HG02678 (cell line): ENCODE measurements around the gene SPRYD7.
"Not testable (repeated sequence)": the region's sequence is repeated elsewhere in the genome, so short reads cannot be mapped to it uniquely, and the experiment has no call there.

Experiments
- ATAC-seq: cut with Tn5 transposase; IDR thresholded peaks from one replicate; pipeline ENCODE4 v1.9.1; 2021; ENCODE audit warnings: mild to moderate bottlenecking, moderate library complexity; ENCODE audit not compliant: unreplicated experiment

Gene SPRYD7, protein sequence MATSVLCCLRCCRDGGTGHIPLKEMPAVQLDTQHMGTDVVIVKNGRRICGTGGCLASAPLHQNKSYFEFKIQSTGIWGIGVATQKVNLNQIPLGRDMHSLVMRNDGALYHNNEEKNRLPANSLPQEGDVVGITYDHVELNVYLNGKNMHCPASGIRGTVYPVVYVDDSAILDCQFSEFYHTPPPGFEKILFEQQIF

DNA sequence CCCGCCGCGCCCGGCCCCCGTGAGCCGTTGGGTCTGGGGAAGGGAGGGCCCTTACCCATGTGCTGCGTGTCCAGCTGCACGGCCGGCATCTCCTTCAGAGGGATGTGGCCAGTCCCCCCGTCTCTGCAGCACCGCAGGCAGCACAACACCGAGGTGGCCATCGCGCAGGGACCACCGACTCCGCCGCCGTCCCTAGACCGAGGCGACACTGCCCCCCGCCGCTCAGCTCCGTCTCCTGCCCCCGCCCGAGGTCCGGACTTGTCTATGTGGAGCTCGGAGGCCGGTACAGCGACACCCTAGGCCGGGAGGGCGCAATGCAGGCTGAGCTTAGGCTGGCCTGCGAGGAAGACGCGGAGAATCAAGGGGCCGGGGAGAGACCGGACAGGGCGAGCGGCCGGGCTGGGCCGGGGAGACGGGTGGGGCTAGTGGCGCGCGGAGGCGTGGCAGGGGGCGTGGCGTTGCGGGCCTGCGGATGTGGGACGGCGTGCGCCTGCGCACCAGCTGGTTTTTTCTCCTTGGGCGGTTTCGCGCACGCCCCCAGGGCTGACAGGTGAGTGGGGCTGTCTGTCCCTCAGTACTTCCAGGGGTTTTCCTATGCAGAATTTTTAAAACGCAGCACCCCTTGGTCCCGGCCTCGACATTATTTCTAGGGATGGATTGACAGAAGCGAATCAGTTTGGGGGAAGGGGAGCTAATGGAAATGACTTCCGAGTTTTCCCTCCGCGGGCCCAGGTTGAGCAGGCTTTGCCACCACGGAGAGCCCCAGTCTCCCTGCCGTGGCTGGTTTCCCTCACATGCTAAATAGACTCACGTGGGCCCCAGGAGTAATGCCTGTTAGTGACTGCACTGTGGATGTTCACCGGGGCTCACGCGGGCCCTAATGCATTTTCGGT lies at the start of gene SPRYD7:
Gene SPRYD7 (minus strand): TSS at position 266 of the 893 bp plus-strand sequence. CDS start 105 bp downstream, at position 161.
- ATAC-seq = peak; percentile 98

DNA sequence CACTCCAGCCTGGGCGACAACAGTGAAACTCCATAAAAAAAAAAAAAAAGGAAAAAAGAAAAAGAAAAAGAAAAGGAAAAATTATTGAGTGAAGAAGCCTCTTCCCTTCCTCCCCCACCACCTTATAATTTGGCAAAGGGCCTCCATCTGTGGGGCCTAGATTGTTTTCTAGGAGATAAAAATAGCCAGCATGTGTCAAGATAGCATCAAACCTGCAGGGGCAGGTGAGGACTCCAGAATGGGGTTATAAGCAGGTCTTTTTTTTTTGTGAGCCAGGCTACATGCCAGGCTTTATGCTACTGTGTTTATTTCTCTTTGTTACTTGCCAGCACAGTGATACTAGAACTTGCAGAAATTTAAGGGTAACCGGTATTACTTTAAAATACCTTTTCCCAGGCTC lies 49.0 kb upstream of the SPRYD7 start:
- ATAC-seq = no peak

DNA sequence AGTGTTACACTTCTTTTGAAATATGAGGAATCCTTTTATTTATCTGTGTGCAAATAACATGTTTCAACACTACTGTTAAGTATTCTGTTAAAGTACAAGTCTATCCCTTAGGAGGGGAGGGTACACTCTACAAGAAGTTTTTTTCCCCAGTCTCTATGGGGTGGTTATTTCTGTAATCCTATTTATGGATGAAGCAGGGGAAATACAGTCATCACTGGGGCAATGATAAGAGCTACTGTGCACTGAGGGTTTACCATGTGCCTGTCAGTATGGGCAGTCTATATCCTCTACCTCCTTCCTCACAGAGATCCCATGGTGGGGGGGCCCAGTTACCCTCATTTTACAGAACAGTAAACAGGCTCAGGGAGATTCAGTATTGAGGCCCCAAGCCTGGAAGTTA lies 44.1 kb upstream of the SPRYD7 start:
- ATAC-seq = no peak

DNA sequence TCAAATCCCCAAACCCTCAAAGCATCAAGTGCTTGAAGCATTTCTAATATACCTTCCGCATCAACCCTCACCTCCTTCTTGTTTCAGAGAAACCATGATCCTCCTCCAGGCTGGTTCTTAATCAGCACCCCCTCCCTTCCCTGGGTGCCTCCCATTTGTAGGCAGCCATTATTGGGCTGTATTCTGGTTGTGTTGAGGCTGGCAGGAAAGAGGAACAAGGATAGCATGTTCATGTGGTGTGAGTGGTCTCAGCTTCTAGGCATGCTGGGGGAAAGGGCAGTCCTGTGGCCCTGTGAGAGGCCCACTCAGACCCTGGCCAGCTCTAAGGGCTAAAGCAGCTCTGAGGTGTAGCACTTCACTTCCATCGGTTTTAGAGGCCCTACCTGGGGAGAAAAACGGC lies 41.9 kb upstream of the SPRYD7 start:
- ATAC-seq = no peak

DNA sequence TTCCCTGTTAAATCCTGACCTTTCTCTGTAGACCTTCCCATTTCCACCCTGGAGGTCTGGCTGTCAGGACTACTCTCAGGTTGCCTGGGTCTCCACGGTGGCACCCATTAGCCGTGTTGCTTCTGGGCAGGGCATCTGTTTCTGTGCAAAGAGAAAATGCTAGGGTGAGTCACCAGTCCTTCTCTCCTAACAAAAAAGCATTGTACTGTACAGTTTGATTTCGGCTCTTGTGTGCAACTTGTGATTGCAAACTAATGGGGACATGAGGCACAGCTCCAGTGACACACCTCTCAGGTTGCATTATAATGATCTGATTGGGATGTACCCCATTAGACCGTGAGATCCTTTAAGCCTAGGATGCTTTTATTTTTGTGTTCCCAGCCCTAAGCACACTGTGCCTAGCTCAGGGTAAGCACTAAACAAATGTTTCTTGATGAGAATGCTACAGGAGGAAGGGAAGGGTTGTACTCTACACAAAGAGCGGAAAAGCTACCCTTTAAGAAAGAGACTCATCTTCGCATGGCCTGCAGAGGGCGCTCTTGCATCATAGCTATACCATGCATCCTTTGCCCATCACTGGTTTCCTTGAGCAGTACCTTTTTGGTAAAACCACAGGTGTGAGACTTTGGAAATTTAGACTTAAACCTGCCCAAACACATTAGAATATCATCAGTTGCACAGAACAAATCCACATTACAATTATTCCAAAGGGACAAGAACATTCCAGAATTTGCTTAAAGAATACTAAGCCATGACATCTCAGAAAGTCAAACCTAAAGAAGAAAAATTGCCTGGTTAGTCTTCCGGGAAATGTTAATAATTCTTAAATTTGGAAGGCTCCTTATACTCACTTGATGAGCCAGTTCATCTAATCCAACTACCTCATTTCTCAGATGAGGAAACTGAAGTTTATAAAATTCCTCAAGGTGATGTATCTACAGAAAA lies 40.4 kb upstream of the SPRYD7 start:
- no peak for ATAC-seq

DNA sequence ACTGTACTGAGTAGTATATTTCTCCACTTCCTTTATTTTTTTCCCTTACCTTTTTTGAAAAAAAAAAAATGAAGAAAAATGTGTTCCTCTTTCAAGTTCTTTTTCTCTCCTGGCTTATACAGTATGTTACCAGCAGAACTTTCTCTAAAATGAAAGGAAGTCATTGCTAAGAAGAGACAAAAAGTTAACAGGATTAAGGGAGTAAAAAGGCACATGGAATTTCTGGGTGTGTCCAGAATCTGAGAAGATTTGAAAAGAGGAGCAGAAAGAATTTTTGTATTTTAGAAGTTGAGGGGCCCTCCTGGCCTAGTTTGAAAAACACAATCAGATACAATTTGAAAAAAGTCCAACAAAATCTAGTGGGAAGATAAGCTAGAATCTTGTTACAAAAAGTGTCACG lies 39.7 kb upstream of the SPRYD7 start:
- ATAC-seq = no peak

DNA sequence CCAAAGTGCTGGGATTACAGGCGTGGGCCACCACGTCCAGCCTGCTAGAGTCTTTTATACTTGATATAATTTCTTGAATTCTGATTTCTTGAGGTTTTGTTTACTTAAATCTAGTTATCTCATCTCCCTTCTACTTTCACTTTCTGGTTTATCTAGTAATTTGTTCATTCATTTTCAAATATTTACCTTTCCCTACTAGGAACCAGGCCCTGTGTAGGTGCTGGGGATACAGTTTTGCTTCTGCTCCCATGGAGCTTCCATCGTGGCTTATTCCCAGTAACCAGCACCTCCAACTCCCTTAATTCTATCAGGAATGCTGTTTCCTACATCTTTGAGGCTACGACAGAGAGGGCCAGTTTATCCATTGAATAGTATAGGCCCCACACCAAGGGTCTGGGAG lies 36.6 kb upstream of the SPRYD7 start:
- no peak for ATAC-seq

DNA sequence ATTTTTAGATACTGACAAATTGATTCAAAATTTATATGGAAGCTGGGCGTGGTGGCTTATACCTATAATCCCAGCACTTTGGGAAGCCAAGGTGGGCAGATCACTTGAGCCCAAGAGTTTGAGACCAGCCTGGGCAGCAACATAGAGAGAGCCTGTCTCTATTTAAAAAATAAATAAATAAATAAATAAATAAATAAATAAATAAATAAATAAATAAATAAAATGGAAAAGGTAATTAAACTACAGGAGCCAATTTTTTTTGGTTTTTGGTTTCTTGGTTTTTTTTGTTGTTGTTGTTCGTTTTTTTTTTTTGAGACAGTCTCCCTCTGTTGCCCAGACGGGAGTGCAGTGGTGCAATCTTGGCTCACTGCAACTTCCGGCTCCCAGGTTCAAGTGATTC lies 31.3 kb upstream of the SPRYD7 start:
- no peak for ATAC-seq

DNA sequence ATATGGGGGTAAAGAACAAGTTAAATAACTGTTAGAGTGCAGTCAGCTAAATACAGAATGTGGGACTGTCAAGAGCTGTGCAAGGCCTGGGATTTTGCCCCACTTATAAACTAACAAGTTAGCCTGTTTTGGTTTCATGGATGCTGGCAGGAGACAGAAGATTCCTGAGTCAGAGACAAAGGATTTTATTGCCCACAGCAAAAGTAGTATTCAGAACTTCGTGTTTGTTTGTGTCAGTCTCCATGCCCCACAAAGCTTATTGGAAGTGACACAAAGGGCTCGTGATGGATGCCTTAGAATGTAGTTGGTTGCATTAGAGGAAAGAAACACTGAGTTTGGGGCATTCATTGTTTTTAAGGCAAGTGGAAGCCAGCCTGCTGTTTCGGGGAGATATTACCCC lies 22.2 kb upstream of the SPRYD7 start:
- ATAC-seq = no peak

DNA sequence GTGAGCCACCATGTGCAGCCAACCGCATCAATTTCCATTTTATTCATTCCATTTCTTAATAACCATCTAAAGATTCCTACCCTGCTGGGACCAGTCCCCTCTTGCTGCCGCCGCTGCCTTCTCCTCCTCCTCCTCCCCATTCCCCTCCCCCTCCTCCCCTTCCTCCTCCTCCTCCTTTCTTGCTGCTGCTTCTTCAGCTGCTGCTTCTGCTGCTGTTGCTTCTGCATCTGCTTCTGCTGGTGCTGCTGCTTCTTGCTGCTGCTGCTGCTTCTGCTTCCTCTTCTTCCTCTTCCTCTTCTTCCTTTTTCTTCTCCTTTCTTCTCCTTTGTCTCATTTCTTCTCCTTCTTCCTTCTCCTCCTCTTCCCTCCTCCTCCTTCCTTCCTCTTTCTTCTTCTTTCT lies 20.0 kb upstream of the SPRYD7 start:
- no peak for ATAC-seq

DNA sequence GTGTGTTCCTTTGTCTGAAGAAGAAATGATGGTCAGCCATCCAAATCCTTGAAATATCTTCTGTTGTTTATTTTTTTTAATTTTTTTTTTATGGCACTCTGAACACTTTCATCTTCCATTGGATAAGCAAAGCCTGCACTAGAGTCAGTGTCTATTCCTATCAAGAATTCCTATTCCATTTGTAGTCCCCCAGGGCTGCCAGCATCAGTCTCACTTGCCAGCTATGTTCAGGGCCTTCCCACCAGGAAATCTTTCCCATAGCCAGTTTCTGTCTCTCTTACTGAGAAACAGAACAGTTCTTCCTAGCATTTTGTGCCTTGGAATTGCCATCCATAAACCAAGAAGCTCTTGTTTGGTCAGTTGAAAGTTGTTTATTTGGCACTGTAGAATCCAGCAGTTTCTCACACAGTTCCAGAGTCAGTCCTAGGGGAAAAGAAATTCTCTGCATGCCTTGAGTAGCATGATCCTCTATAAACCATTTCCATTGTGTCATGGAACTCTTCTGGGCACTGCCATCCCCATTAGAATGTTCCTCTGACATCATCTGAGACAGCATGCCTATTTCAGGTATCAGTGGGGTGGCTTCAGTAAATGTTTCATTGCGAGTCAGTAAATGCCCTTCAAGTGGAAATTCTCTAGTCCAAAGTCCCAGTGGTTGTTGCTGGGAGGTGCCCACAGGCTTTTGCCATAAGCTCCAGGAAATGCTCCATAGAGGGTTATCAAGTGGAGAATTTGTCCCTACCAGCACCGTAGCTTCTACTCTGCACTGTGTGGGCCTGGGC lies 18.7 kb upstream of the SPRYD7 start:
- ATAC-seq = no peak

DNA sequence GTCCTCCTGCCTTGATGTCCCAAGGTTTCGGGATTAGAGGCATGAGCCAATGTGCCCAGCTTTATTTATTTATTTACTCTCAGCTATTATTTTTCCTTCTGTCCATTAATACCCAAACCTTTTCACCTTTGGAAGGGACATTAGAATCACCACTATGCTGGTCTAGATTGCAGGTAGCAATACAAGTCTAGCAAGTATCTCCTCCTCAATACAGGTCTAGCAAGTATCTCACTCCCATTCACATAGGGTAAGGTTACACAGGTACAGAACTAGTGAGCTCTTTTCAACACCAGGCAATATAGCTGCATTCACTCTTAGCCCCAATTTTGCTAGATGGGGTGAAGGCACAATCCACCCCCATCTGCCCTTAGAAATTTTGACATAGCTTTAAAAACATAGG lies 17.4 kb upstream of the SPRYD7 start:
- ATAC-seq = no peak

DNA sequence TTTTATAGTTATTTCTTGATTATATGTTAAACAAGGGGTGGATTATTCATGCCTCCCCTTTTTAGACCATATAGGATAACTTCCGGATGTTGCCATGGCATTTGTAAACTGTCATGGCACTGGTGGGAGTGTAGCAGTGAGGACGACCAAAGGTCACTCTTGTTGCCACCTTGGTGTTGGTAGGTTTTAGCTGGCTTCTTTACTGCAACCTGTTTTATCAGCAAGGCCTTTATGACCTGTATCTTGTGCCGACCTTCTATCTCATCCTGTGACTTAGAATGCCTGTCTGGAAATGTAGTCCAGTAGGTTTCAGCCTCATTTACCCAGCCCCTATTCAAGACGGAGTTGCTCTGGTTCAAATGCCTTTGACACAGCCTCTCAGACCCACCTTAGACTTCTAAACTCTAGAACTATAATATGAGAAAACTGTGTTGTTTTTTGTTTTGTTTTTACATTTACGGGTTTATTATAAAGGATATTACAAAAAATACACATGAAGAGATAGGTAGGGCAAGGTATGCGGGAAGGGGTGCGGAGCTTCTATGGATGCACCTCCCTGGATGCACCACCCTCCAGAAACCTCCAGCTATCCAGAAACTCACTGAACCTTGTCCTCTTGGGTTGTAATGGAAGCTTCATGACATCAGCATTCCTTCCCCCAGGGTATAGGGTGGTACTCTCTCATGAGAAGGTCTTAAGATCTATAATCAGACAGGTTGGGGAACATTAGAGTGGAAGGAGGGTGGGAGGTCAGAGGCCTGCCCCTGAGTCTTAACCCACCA lies 15.8 kb upstream of the SPRYD7 start:
- ATAC-seq = no peak

DNA sequence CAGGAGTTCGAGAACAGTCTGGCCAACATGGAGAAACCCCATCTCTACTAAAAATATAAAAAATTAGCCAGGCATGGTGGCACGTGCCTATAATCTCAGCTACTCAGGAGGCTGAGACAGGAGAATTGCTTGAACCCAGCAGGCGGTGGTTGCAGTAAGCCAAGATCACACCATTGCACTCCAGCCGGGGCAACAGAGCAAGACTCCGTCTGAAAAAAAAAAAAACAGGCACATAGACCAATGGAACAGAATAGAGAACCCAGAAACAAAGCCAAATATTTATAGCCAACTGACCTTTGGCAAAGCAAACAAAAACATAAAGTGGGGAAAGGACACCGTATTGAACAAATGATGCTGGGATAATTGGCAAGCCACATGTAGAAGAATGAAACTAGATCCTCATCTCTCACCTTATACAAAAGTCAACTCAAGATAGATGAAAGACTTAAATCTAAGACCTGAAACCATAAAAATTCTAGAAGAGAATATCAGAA lies 12.7 kb upstream of the SPRYD7 start:
- ATAC-seq = not testable (repeated sequence)

DNA sequence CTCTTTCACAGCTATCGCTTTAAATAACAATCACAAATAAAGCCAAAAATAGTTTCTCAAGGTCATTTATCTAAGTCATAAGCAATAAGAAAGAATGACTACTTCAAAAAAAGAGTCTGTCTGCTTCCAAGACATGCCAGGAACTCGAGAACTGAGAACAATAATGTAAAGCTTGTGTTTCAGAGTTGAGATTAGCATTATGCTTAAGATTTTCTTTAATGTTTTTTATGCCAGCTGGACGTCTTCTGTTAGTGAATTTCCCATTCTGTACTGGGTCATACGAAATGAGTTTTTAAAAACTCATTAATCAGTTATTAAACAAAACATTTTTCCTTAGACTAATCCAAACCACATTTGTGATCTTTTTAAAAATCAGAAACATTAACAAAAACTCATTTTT lies 3.2 kb upstream of the SPRYD7 start:
- no peak for ATAC-seq

DNA sequence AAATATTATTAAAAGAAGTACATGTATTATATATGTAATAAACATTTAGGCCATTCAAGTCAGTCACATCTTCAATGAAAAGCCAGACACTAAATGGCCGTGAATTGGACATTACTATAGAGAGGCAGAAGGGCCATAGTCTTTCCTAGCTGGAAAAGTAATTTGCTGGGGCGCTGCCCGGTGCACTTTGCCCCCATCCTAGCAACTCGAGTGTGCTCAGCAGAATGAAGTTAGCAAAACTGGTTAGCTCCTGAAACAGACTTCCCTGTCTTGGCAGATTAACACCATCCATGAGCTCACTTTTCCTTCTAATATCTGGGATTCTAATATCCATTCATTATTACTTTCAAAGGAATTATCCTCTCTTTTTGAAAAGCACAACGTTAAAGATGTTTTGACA lies 2.8 kb upstream of the SPRYD7 start:
- no peak for ATAC-seq

DNA sequence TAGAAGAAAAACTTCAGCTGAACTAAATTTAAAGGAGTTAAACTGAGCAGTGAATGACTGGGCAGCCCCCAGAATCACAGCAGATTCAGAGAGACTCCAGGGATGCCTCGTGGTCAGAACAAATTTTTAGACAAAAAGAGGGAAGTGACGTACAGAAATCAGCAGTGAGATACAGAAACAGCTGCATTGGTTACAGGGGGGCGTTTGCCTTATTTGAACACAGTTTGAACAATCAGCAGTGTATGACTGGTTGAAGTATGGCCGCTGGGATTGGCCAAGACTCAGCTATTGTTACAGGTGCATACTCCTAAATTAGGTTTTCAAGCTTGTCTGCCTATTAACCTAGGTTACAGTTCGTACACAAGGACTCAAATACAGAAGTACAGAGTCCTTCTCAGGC lies 2.2 kb upstream of the SPRYD7 start:
- ATAC-seq = no peak

DNA sequence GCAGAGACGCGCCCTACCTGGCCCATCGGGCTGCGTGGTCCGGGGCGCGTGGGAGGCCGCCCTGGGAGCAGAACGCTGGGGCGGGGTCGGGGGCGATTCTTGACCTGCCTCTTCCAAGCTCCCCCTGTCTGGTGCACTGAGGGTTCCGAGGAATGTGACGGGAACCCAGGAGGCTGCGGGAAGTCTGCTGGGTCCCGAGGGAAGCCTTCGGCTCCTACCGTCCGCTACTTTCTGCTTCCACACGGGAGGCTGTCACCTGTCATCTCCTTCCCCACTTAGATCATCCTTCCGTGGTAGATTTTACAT lies 781 bp upstream of the SPRYD7 start:
- ATAC-seq = no peak

DNA sequence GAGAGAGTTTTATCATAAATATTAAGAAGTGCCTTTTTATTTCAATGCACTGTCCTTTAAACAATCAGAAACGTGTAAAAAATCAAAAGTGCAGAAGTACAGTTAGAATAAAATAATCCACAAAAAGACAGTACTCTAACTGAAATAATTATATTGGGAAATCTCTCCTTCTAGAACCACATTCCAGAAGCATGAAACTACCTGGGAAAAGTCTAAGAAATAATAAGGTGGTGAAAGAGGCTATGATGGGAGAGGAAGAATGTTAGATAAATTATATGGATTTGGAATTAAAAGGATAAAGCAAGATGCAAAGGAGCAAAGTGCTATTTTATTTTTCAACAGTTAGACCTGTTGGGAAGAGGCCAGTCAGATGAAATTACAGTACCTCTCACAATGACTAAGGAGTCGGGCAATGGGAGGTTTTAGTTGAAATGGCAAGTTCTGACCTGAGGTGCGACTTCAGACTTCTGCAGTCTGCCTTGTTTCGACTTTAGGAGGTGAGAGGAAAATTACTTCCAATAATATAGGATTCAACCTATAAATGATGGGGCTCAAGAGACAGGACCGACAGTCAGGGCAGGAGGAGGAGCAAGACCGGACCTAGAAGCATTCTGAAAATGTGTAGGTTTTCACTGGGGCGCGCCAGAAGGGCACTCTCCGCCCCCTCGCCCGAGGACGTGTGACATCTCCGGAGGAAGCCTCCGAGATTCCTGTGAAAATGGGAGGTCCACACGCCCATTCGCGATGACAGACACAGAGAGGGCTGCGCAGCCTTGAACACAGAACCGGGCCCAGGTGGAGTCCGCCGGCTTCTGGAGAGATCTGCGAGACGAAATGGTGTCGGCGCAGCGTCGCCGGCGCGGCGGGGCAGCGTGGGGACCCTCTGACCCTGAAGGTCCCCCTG lies 717 bp downstream of the SPRYD7 start:
- ATAC-seq = peak; percentile 6
